K562 (cell line): Measurements from ENCODE around the gene STPG4. TPM values are rescaled to one million over a fixed set of nuclear protein-coding genes. Genes with fewer than 3 reads are reported as not detected.

Experiments
- ATAC-seq: fragments of 200-7000 bp; cut with Tn5 transposase; 3 replicates; pipeline ENCODE4 v1.9.1; 2020; ENCODE audit warnings: moderate library complexity
- BruUV-seq: library from RNA; stranded (reverse); fragments of 400-500 nt; replicated peaks from 2 replicates; lab custom pipeline; 2021; lab: Mats Ljungman, UMichigan
- CTCF ChIA-PET: fragments of 300-600 bp; formaldehyde crosslinking; extraction: SDS; loops from one replicate; lab custom pipeline; 2021; ENCODE audit warnings: low intra/inter-chr PET ratio; lab: Yijun Ruan, JAX
- POLR2A ChIA-PET: fragments of 300-600, 350-650 bp; sonication (Branson Sonifier 250); formaldehyde crosslinking; extraction: SDS; loops from one replicate; lab custom pipeline; 2021; ENCODE audit warnings: antibody characterized with exemption, inconsistent platforms; lab: Yijun Ruan, JAX
- DNase-seq, 4 experiments: peaks; one replicate each; pipeline versions ENCODE4 v3.0.0 to v3.0.0-alpha.2; 2011 to 2018; ENCODE audit warnings: low spot score in 3 of 4, mixed read lengths in 3 of 4; ENCODE audit errors: extremely low read depth in 1 of 4
- FAIRE-seq: peaks from 2 replicates; lab custom pipeline; 2011; peaks lifted over from hg19 to GRCh38; lab: Jason Lieb, UNC
- H2AFZ ChIP-seq: 2 replicates; pipeline ENCODE4 v1.6.0; 2011; ENCODE audit warnings: low read depth, low read length, control low read depth, inconsistent platforms
- H3K27ac ChIP-seq: fragments of 200-600 bp; 3 replicates; pipeline ENCODE4 v1.8.0; 2011; ENCODE audit warnings: low read depth, mild to moderate bottlenecking, control low read depth, inconsistent platforms, low read length, moderate library complexity, mixed read lengths; ENCODE audit errors: extremely low read depth
- H3K27me3 ChIP-seq, 2 experiments: fragments of 300-600 bp in 1 of 2; 2 replicates in 1 of 2; 3 replicates in 1 of 2; pipeline versions ENCODE4 v1.6.0 to v1.8.0; 2011; ENCODE audit warnings: inconsistent platforms in 2 of 2, low read length in 2 of 2, mild to moderate bottlenecking in 1 of 2, mixed read lengths in 1 of 2, moderate library complexity in 1 of 2; ENCODE audit not compliant: control insufficient read depth in 2 of 2, insufficient read depth in 2 of 2
- H3K36me3 ChIP-seq: fragments of 300-600 bp; 3 replicates; pipeline ENCODE4 v1.8.0; 2011; ENCODE audit warnings: mild to moderate bottlenecking, low read length, inconsistent platforms; ENCODE audit not compliant: control insufficient read depth, insufficient read depth
- H3K4me1 ChIP-seq, 2 experiments: fragments of 200-600 bp in 1 of 2; replicated peaks in 1 of 2; 2 replicates in 1 of 2; 3 replicates in 1 of 2; pipeline versions ENCODE4 v1.5.1 to v1.8.0; 2011; ENCODE audit warnings: inconsistent platforms in 2 of 2, low read length in 2 of 2, mild to moderate bottlenecking in 1 of 2, mixed read lengths in 1 of 2, moderate library complexity in 1 of 2; ENCODE audit not compliant: control insufficient read depth in 2 of 2, insufficient read depth in 2 of 2
- H3K4me2 ChIP-seq: 2 replicates; pipeline ENCODE4 v1.6.1; 2011; ENCODE audit warnings: low read length, control low read depth, inconsistent platforms, mixed read lengths; ENCODE audit not compliant: insufficient read depth
- H3K4me3 ChIP-seq: fragments of 200-600 bp; sonication (generic), shearing (Covaris generic); 2 replicates; pipeline ENCODE4 v1.5.1; 2016; ENCODE audit warnings: control low read depth, inconsistent platforms
- H3K79me2 ChIP-seq: fragments of 200-600 bp; 3 replicates; pipeline ENCODE4 v1.8.0; 2011; ENCODE audit warnings: low read length, inconsistent platforms; ENCODE audit not compliant: control insufficient read depth, insufficient read depth
- H3K9ac ChIP-seq, 2 experiments: 2 replicates each; pipeline versions ENCODE4 v1.6.0 to v1.6.1; 2011; ENCODE audit warnings: low read depth in 2 of 2, low read length in 2 of 2, control low read depth in 1 of 2, inconsistent platforms in 1 of 2, mild to moderate bottlenecking in 1 of 2, mixed read lengths in 1 of 2; ENCODE audit not compliant: insufficient read depth in 1 of 2
- H3K9me1 ChIP-seq: one replicate; pipeline ENCODE4 v1.6.0; 2011; ENCODE audit warnings: inconsistent platforms, mild to moderate bottlenecking, low read length, moderate library complexity; ENCODE audit not compliant: control insufficient read depth, insufficient read depth
- H3K9me3 ChIP-seq: replicated peaks from 2 replicates; pipeline ENCODE4 v1.5.1; 2011; ENCODE audit warnings: low read depth, low read length, inconsistent platforms; ENCODE audit not compliant: control insufficient read depth, insufficient read depth
- H4K20me1 ChIP-seq: replicated peaks from 2 replicates; pipeline ENCODE4 v1.6.1; 2011; ENCODE audit warnings: low read length, inconsistent platforms, mixed read lengths; ENCODE audit not compliant: control insufficient read depth, insufficient read depth
- BACH1 ChIP-seq: fragments of 200-800 bp; sonication (Bioruptor generic); IDR thresholded peaks from 2 replicates; pipeline ENCODE4 v1.6.1; 2016; ENCODE audit warnings: missing genetic modification characterization, missing compliant biosample characterization
- FOSL1 ChIP-seq: fragments of 200-800 bp; sonication (Bioruptor generic); conservative IDR thresholded peaks from 2 replicates; pipeline ENCODE4 v1.6.1; 2016; ENCODE audit warnings: missing genetic modification characterization, missing compliant biosample characterization
- GATA2 ChIP-seq: sonication (generic); formaldehyde crosslinking; IDR thresholded peaks from 2 replicates; pipeline ENCODE4 v1.4.0; 2020; ENCODE audit warnings: mild to moderate bottlenecking, missing genetic modification reagents
- GTF2E2 ChIP-seq: fragments of 200-800 bp; sonication (Bioruptor generic); IDR thresholded peaks from 2 replicates; pipeline ENCODE4 v1.6.1; 2016; ENCODE audit warnings: missing genetic modification characterization, missing compliant biosample characterization
- PML ChIP-seq: IDR thresholded peaks from 2 replicates; pipeline ENCODE4 v1.6.1; 2012; ENCODE audit warnings: low read length, inconsistent platforms
- TFAM ChIP-seq: fragments of 250-450 bp; sonication (Bioruptor Pico); conservative IDR thresholded peaks from 2 replicates; pipeline ENCODE4 v1.5.0; 2021; ENCODE audit warnings: mild to moderate bottlenecking, moderate library complexity
- UBTF ChIP-seq, 2 experiments: IDR thresholded peaks; 2 replicates each; pipeline ENCODE4 v1.6.1; 2012; ENCODE audit warnings: improper control_type of control experiment in 2 of 2, low read depth in 2 of 2, low read length in 2 of 2, borderline replicate concordance in 1 of 2
- WGBS: fragments of 100-300 bp; shearing (Covaris generic); methylation state at CpG from one replicate; pipeline ENCODE4 v1.1.6; 2016; ENCODE audit warnings: low coverage, mixed read lengths; ENCODE audit not compliant: insufficient coverage; ENCODE audit errors: missing lambda C conversion rate; 5-methylcytosine and 5-hydroxymethylcytosine counted together
- in situ Hi-C: fragments of 300-500 bp; cut with MboI; formaldehyde crosslinking; loops from 4 replicates; pipeline ENCODE4 v1.15.0; 2018; ENCODE audit warnings: inconsistent platforms, mixed read lengths
- intact Hi-C: fragments of 100-400 bp; cut with micrococcal nuclease; formaldehyde crosslinking; loops from 2 replicates; pipeline ENCODE4 v1.14.2; 2022
- polyA plus RNA-seq, 8 experiments: library from polyadenylated mRNA; depleted of rRNA in 4 of 8; stranded (reverse) in 5 of 8; unstranded in 3 of 8; fragments of >200 nt; fragmentation: Nextera tagmentation in 2 of 8; fragmentation: Illumina TruSeq in 1 of 8; extraction: Ambion mirVana in 2 of 8; extraction: Trizol in 1 of 8; gene quantifications; 2 replicates each; pipeline versions ENCODE4 v1.2.1 to v1.2.3, GENCODE V29; 2011 to 2014; ENCODE audit warnings: inconsistent platforms in 1 of 8, missing spikeins in 1 of 8
- total RNA-seq, 7 experiments: library from RNA; depleted of rRNA in 6 of 7; stranded (reverse); fragments of >200 nt in 6 of 7; fragmentation: Illumina TruSeq in 2 of 7; extraction: Trizol in 2 of 7; gene quantifications; 2 replicates each; pipeline versions ENCODE4 v1.2.1 to v1.2.3, GENCODE V29; 2011 to 2021; ENCODE audit warnings: low replicate concordance in 1 of 7
- TF ChIP-seq, protein P1 (sequence below): fragments of 250-450 bp; sonication (Bioruptor Pico); IDR thresholded peaks from 2 replicates; pipeline ENCODE4 v1.9.0; 2021; ENCODE audit warnings: mild to moderate bottlenecking, inconsistent platforms
- TF ChIP-seq, protein P2 (sequence below): fragments of 250-450 bp; sonication (Bioruptor Pico); IDR thresholded peaks from 2 replicates; pipeline ENCODE4 v1.5.0; 2021; ENCODE audit warnings: mild to moderate bottlenecking, moderate library complexity
- TF ChIP-seq, protein P3 (sequence below), 2 experiments: IDR thresholded peaks; 2 replicates each; pipeline ENCODE4 v1.6.1; 2011; ENCODE audit warnings: borderline replicate concordance in 1 of 2, control low read depth in 1 of 2, low read depth in 1 of 2, low read length in 1 of 2, mild to moderate bottlenecking in 1 of 2, mixed read lengths in 1 of 2, moderate library complexity in 1 of 2; ENCODE audit not compliant: insufficient read depth in 1 of 2, insufficient read length in 1 of 2, poor library complexity in 1 of 2, severe bottlenecking in 1 of 2; ENCODE audit errors: extremely low read depth in 1 of 2

STPG4 gene
- total and polyA plus RNA-seq, 9 of the 15 experiments (the other 6 are each of a cell fraction or from before 2014, with no cell fraction given) = 0.10 to 0.68 (median 0.22) TPM; not detected in 6

DNA sequence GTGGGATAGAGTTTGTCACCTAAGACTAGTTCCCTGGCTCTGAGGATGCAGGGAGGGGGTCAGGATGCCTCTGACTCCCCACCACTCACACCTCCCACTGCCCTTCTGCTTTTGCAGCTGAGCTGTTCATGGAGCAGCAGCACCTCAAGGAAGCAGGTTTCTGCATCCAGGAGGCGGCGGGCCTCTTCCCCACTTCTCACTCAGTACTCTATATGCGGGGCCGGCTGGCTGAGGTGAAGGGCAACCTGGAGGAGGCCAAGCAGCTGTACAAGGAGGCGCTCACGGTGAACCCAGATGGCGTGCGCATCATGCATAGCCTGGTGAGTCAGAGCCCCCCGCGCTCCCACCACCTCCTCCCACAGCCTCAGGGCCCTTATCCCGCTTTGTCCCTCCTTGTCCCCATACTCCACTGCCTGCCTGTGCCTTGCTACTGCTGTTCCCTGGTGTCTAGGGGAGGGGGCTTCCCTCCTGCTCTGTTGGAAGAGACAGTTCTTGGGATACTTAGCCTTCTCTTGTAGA, 94.4 kb downstream of the STPG4 start:
- WGBS = 94% methylated on average over 11 of the region's 11 CpGs
- intact Hi-C loops = no loop called here
- H3K4me3 ChIP-seq = no peak overlapping the region
- no peak overlapping the region for H3K4me2 ChIP-seq
- CTCF ChIA-PET = no interaction called here
- ATAC-seq (no peak), FAIRE-seq (no peak), DNase-seq (no peak)
- H2AFZ ChIP-seq = no peak overlapping the region
- H3K9ac ChIP-seq = no peak overlapping the region
- H3K36me3 ChIP-seq = no peaks in the 10 kb centered on the region
- no peak overlapping the region for H3K27ac ChIP-seq
- H3K27me3 ChIP-seq = no peaks in the 10 kb centered on the region
- in situ Hi-C loops = no loop called here
- H3K79me2 ChIP-seq = no peaks in the 10 kb centered on the region
- TF ChIP-seq GATA2 (CRISPR knock-in tag) = no peak
- TF ChIP-seq FOSL1 = no peak
- no peak for TF ChIP-seq GTF2E2 (tag)
- TF ChIP-seq TFAM = no peak
- TF ChIP-seq, protein P1, sequence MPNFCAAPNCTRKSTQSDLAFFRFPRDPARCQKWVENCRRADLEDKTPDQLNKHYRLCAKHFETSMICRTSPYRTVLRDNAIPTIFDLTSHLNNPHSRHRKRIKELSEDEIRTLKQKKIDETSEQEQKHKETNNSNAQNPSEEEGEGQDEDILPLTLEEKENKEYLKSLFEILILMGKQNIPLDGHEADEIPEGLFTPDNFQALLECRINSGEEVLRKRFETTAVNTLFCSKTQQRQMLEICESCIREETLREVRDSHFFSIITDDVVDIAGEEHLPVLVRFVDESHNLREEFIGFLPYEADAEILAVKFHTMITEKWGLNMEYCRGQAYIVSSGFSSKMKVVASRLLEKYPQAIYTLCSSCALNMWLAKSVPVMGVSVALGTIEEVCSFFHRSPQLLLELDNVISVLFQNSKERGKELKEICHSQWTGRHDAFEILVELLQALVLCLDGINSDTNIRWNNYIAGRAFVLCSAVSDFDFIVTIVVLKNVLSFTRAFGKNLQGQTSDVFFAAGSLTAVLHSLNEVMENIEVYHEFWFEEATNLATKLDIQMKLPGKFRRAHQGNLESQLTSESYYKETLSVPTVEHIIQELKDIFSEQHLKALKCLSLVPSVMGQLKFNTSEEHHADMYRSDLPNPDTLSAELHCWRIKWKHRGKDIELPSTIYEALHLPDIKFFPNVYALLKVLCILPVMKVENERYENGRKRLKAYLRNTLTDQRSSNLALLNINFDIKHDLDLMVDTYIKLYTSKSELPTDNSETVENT = no peak
- TF ChIP-seq, protein P2, sequence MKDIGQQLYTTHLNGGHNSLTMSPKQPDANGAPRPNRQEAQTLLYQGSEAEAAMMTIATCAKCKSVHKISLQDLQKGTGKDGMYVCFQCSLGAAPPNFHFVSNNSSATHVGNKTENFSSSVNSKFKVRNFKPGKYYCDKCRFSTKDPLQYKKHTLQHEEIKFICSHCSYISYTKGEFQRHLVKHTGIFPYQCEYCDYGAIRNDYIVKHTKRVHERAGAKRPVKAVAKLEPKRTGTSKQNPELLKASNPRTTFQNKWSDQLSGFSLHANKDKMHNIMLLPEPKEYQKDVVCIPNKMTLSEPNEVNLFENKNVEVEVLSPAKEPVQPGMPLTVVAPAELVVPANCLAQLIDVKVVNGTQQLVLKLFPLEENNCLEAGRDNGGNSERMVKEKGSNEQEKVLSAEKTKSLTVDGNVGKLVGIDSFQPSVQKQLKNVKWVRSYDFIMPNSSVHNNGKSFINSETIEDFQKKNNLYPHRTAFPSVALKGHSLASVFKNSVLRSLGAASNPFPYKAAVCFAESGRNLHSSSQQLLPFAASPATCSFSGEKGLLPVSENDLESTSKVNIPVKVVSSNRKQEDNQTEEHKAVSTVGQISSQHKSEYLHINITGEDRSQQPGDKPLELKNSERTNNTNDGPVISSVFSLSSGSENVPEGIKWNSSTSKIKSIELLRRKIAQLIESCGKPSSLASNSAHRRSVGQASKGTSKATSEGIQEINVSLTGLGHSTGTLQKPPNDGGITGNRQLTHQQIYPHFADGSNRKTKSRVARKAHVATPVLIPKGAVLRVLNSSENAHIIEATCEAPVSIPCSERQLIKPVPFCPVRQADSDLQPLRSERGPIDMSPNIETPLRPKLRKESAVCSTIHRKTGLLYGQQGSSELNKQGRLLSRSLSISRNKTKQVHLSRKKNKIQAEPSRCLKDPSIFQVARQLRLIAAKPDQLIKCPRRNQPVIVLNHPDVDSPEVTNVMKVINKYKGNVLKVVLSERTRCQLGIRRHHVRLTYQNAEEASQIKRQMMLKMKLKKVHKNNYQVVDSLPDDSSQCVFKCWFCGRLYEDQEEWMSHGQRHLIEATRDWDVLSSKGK (CRISPR knock-in tag) = no peak
- TF ChIP-seq BACH1 (tag) = no peak
- no peak for TF ChIP-seq UBTF (IDR thresholded peaks at IDR 0.05; ENCODE audit: borderline replicate concordance in 1 of 2, low read depth in 2 of 2, low read length in 2 of 2)
- TF ChIP-seq, protein P3, sequence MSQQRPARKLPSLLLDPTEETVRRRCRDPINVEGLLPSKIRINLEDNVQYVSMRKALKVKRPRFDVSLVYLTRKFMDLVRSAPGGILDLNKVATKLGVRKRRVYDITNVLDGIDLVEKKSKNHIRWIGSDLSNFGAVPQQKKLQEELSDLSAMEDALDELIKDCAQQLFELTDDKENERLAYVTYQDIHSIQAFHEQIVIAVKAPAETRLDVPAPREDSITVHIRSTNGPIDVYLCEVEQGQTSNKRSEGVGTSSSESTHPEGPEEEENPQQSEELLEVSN (IDR thresholded peaks at IDR 0.05; ENCODE audit: borderline replicate concordance in 1 of 2, extremely low read depth in 1 of 2, insufficient read depth in 1 of 2, insufficient read length in 1 of 2, low read depth in 1 of 2, low read length in 1 of 2, poor library complexity in 1 of 2, severe bottlenecking in 1 of 2) = no peak
- no peak for TF ChIP-seq PML
- BruUV-seq = no TSS peak
- H3K9me1 ChIP-seq = peaks cover 4% of the 10 kb centered on the region
- peaks cover 5 to 9% of the 10 kb centered on the region in 2 experiments; a peak in 2 of 5 replicates for H3K4me1 ChIP-seq
- POLR2A ChIA-PET = interaction anchor here (0.6 kb wide), 1 partner anchor 432 kb away, joined by 3 read pairs; no protein-coding TSS in a partner anchor
- no peaks in the 10 kb centered on the region for H4K20me1 ChIP-seq
- H3K9me3 ChIP-seq = no peaks in the 10 kb centered on the region
